Measurements from ENCODE around the gene TP53TG3D.
"Not testable (repeated sequence)": the region's sequence is repeated elsewhere in the genome, so short reads cannot be mapped to it uniquely, and the experiment has no call there.

Gene TP53TG3D

GRCh38 chr16:32252986-32253385 is at the start of gene TP53TG3D:
Gene TP53TG3D (plus strand): TSS chr16:32253286. CDS start chr16:32253354, 68 bp downstream.
- not testable (repeated sequence) for DNase-seq (ENCODE audit: low spot score)

GRCh38 chr16:32253507-32253906 is 421 bp downstream of the TP53TG3D start:
- not testable (repeated sequence) for DNase-seq (ENCODE audit: low spot score)

GRCh38 chr16:32261526-32261925 is 8.4 kb downstream of the TP53TG3D start:
- not testable (repeated sequence) for DNase-seq (ENCODE audit: low spot score)

GRCh38 chr16:32263552-32263951 is 10.5 kb downstream of the TP53TG3D start:
- not testable (repeated sequence) for DNase-seq (ENCODE audit: low spot score)

GRCh38 chr16:32281910-32282309 is 28.8 kb downstream of the TP53TG3D start:
- not testable (repeated sequence) for DNase-seq (ENCODE audit: low spot score)

- DNase-seq (ENCODE audit: low spot score): not testable (repeated sequence)
Observed at GRCh38 chr16:32283024-32283423, 29.9 kb downstream of the TP53TG3D start.

GRCh38 chr16:32283917-32284495 is 30.9 kb downstream of the TP53TG3D start:
- DNase-seq (ENCODE audit: low spot score): not testable (repeated sequence)

- DNase-seq (ENCODE audit: low spot score): peak; percentile 33
Observed at GRCh38 chr16:32284800-32285796, 32.0 kb downstream of the TP53TG3D start.

- DNase-seq (ENCODE audit: low spot score): not testable (repeated sequence)
Observed at GRCh38 chr16:32286193-32286592, 33.1 kb downstream of the TP53TG3D start.

GRCh38 chr16:32287743-32288142 is 34.7 kb downstream of the TP53TG3D start:
- DNase-seq (ENCODE audit: low spot score): not testable (repeated sequence)

- not testable (repeated sequence) for DNase-seq (ENCODE audit: low spot score)
Observed at GRCh38 chr16:32289197-32289596, 36.1 kb downstream of the TP53TG3D start.

GRCh38 chr16:32302776-32303175 is 49.7 kb downstream of the TP53TG3D start:
- DNase-seq (ENCODE audit: low spot score): not testable (repeated sequence)
